NCI-H345 (cell line): ENCODE data around the gene TSPAN14.

ENCODE experiments used
- DNase-seq: peaks from one replicate; lab custom pipeline; 2025; lab: John Stamatoyannopoulos, UW

TSPAN14 gene

GRCh38 chr10:80421707-80422536, 32.2 kb upstream of the TSPAN14 start:
- no peak for DNase-seq

- no peak for DNase-seq
Measured at GRCh38 chr10:80425901-80426300, 28.2 kb upstream of the TSPAN14 start.

DNA sequence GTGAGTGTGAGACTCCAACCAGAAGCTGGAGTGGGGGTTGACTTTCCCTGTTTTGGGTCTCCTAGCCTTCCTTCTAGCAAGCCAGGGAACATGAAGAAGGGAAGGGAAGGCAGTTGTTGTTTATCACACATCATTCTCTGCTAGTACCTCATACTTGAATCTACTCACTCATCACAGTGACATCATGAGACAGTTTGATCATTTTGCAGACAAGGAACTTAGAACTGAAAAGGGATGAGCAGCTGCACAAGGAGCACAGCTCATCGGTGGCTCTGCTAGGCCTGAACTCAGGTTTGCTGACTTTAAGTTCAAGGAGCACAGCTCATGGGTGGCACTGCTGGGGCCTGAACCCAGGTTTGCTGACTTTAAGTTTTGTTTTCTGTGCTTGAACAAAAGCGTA, 26.6 kb upstream of the TSPAN14 start:
- no peak for DNase-seq

GRCh38 chr10:80429521-80429973, 24.6 kb upstream of the TSPAN14 start:
- DNase-seq, result no peak

DNA sequence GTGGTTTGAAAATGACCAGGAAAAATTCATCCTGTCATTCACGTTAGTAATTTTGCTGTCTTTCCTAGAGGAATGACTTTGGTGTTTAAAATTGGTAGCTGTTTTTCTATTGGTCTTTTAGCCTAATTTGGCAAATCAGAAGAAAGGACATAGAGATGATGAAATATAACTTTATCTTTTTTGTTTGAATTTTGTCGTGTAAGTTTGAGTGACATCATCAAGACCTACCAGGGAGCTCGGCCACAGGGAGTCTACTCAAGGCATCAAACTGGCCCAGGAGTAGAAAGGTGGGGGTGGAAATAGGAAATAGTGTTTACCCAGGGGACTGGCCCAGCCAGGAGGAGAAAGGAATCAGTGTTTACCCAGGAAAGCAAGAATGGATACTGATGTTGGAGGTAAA, 21.0 kb upstream of the TSPAN14 start:
- DNase-seq, result no peak

DNA sequence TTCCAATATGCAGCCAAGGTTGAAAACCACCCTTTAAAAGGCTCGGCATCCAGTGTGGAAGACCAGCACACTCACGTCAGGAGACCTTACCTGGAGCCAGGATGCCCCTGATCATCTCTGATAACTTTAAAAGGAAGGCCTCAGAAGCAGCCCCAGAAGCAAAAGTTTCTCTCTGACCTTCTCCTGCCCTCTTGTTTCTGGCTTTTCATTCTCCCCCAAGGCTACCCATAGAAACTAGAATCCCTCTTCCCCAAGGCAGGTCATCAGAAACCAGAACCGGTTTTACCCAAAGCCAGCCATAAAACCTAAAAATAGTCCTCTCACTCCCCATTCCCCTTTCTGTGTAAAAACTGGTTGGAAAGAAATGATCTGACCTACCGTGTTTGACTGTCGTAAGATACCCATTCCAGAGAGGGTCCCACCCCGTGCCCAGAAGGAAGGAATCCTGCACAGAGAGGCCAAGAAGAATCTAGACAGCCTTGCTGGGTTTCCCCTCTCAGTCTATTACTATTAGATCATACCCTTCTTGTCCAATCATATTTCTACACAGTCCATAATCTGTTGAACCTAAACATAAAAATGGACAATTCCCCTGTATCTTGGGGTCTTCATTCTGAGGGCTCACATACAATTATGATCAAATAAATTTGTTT, 17.5 kb upstream of the TSPAN14 start:
- DNase-seq, result no peak

DNA sequence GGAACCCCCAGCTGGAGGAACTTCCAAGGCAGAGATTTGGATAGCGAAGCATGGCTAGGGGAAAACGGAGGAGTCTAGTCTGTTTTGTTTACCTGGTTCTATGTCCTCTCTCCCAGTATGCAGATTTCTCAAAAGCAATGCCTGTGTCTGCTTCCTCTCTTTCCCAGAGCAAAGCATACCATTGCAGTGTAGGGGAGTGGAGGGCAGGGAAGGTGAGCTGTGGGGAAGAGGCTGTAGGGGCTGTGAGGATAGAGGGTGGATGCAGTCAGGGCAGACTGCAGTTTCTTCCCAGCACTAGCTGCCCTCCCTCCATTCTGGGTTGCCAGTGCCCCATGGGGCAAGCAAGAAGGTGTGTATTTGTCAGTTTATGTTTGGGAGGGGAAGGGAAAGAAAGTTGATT, 16.9 kb upstream of the TSPAN14 start:
- DNase-seq, result no peak

DNA sequence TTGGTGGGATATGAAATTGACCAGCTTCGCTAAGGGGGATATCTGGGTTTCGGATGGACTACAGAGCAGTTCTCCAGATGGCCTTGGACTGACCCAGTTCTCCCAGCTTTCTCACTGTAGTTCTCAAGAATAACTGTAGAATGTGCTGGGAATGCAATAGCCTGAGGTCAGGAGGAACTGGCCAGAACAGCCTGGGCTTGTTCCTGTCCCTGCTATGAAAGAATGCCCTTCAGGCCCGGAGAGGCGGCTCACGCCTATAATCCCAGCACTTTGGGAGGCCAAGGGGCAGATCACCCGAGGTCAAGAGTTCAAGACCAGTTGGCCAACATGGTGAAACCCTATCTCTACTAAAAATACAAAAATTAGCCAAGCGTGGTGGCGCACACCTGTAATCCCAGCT, 12.3 kb upstream of the TSPAN14 start:
- no peak for DNase-seq

GRCh38 chr10:80442879-80443278, 11.2 kb upstream of the TSPAN14 start:
- no peak for DNase-seq

- DNase-seq, result no peak
Measured at GRCh38 chr10:80443531-80443974, 10.6 kb upstream of the TSPAN14 start.

GRCh38 chr10:80444124-80444523, 10.0 kb upstream of the TSPAN14 start:
- no peak for DNase-seq

GRCh38 chr10:80444646-80445319, 9.3 kb upstream of the TSPAN14 start:
- DNase-seq, result peak; percentile 39

DNA sequence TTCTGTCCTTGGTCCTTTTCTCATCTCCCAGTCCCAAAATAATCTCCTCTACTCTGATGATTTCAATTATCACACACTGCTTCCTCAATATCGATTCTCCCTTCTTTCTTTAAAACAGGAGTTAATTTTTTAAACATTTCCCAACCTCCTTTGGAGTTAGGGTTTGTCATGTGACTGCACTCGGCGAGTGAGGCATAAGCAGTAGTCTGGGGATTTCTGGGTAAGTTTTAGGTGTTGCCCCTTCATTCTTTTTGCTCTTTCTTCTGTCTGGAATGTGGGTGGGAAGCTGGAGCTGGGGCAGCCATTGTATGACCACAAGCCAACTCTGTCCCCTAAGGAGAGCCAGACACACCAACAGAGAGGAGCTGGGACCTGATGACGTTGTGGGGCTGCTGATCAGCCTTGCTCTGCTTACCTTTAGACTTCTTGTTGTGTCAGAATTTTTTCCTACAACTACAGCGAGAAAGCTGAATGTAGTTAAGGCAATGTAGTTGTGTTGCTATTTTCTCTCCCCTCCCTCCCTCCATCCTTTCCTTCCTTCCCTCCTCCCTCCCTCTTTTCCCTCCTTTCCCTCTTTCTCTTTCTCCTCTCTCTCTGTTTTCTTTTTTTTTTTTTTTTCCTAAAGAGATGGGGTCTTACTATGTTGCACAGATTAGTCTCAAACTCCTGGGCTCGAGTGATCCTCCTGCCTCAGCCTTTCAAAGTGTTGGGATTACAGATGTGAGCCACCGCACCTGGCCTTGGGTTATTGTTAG, 6.5 kb upstream of the TSPAN14 start:
- DNase-seq, result no peak

- no peak for DNase-seq
Measured at GRCh38 chr10:80448209-80448942, 5.7 kb upstream of the TSPAN14 start.

DNA sequence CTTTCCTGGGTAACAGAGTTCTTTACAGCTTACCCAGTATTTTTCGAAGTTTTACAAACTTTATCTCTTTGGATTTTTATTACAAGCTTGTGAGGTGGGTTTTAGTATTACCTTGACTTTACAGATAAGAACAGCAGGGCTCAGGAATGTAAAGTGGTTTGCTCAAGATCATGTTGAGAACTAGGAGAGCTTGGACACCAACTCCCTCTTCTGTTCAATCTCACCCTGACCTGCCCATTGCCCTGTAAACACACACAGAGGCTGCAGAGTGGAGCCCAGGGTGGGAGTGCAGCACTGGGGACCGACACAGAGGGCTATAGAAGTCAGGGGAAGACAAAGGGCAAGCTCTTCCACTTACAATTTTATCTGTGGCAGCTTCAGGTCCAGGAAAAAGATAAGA, 4.6 kb upstream of the TSPAN14 start:
- no peak for DNase-seq

GRCh38 chr10:80451132-80451531, 3.0 kb upstream of the TSPAN14 start:
- no peak for DNase-seq

GRCh38 chr10:80452069-80452468, 2.0 kb upstream of the TSPAN14 start:
- DNase-seq, result no peak

GRCh38 chr10:80452640-80453039, 1.5 kb upstream of the TSPAN14 start:
- no peak for DNase-seq

DNA sequence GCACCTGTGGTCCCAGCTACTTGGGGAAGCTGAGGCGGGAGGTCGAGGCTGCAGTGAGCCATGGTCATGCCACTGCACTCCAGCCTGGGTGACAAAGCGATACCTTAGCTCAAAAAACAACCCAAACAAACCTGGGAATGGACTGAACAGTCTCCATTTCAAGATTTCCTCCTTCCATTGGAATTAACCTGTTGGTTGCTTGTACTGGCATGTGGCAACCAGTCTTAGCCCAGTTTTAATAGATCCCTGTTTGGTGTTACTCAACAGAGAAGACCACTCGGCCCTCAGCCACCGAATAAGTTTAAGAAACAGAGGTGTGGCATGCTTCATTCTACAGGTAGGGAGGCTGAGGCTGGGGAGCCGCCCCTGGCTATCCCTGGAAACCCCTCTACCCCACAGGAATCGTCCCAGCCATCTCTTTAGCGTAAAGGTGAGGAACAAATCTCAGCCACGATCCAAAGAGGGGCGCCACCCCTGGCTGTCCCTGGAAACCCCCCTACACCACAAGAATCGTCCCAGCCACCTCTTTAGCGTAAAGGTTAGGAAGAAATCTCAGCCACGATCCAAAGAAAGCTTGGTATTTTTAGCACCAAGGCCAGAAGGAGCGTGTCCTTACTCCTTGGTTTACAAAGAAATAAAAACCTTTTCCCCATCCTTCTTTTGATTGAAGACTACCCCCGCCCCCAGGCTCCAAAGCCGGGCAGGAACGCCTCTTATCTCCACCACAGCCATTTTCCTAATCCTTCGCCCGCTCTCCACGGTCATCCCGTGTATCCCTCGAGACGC, 861 bp upstream of the TSPAN14 start:
- no peak for DNase-seq
